H1 (cell line): ENCODE data around the gene RAB11B. TPM values are rescaled to one million over a fixed set of nuclear protein-coding genes. Genes with fewer than 3 reads are reported as not detected.
A peak's percentile ranks its signal among the peaks of the same experiment; 100 is the strongest.

Experiments
- CTCF ChIA-PET: fragments of 300-600 bp; sonication (Branson Sonifier 250); formaldehyde crosslinking; loops from one replicate; lab custom pipeline; 2021; ENCODE audit not compliant: partially characterized antibody; lab: Charles Lee
- POLR2A ChIA-PET: fragments of 300-600 bp; sonication (Branson Sonifier 250); formaldehyde crosslinking; loops from one replicate; lab custom pipeline; 2021; ENCODE audit warnings: inconsistent platforms; ENCODE audit not compliant: partially characterized antibody; lab: Charles Lee
- DNase-seq, 2 experiments: peaks; one replicate each; pipeline versions ENCODE4 v3.0.0 to v3.0.0-alpha.2; 2010 to 2022; ENCODE audit warnings: low spot score in 2 of 2, low read depth in 1 of 2, mixed read lengths in 1 of 2
- FAIRE-seq: peaks from 2 replicates; lab custom pipeline; 2011; peaks lifted over from hg19 to GRCh38; lab: Jason Lieb, UNC
- H2AFZ ChIP-seq: 2 replicates; pipeline ENCODE4 v1.8.1; 2012; ENCODE audit warnings: low read length, inconsistent platforms
- H2AK5ac ChIP-seq: 2 replicates; pipeline ENCODE4 v1.6.1; 2013; ENCODE audit warnings: low read depth, low read length
- H2BK120ac ChIP-seq: replicated peaks from 2 replicates; pipeline ENCODE3; 2013; ENCODE audit warnings: low read depth, low read length, inconsistent platforms
- H2BK12ac ChIP-seq: 2 replicates; pipeline ENCODE4 v1.6.1; 2013; ENCODE audit warnings: low read depth, low read length
- H2BK15ac ChIP-seq: 2 replicates; pipeline ENCODE4 v1.6.1; 2013; ENCODE audit warnings: low read length
- H2BK20ac ChIP-seq: 2 replicates; pipeline ENCODE4 v1.6.1; 2013; ENCODE audit warnings: low read length
- H2BK5ac ChIP-seq: 2 replicates; pipeline ENCODE4 v1.6.1; 2013; ENCODE audit warnings: low read depth, low read length
- H3K14ac ChIP-seq: 2 replicates; pipeline ENCODE4 v1.6.1; 2013; ENCODE audit warnings: inconsistent platforms; ENCODE audit not compliant: insufficient read length
- H3K18ac ChIP-seq: 2 replicates; pipeline ENCODE4 v1.6.1; 2013; ENCODE audit warnings: low read length; ENCODE audit errors: extremely low read depth
- H3K23ac ChIP-seq: 2 replicates; pipeline ENCODE4 v1.6.1; 2013; ENCODE audit warnings: inconsistent platforms; ENCODE audit not compliant: insufficient read length
- H3K23me2 ChIP-seq: 2 replicates; pipeline ENCODE4 v1.6.1; 2013; ENCODE audit warnings: low read depth, low read length
- H3K27ac ChIP-seq: 2 replicates; pipeline ENCODE4 v1.6.1; 2011; ENCODE audit warnings: low read depth, low read length, inconsistent platforms
- H3K27me3 ChIP-seq, 4 experiments: replicated peaks in 1 of 4; 1 replicate in 1 of 4; 2 replicates in 3 of 4; pipeline versions ENCODE4 v1.6.1 to v1.8.1; 2011 to 2013; ENCODE audit warnings: low read length in 3 of 4, mild to moderate bottlenecking in 3 of 4, inconsistent platforms in 2 of 4, mixed read lengths in 2 of 4, moderate library complexity in 1 of 4; ENCODE audit not compliant: control insufficient read depth in 3 of 4, insufficient read depth in 3 of 4; ENCODE audit errors: extremely low read depth in 1 of 4
- H3K36me3 ChIP-seq, 4 experiments: 2 replicates each; pipeline versions ENCODE4 v1.6.1 to v1.8.1; 2011 to 2013; ENCODE audit warnings: mild to moderate bottlenecking in 4 of 4, low read length in 3 of 4, moderate library complexity in 2 of 4, control low read depth in 1 of 4, inconsistent platforms in 1 of 4; ENCODE audit not compliant: insufficient read depth in 4 of 4, control insufficient read depth in 2 of 4
- H3K4ac ChIP-seq: replicated peaks from 2 replicates; pipeline ENCODE3; 2013; ENCODE audit warnings: low read length, low read depth, mixed read lengths, inconsistent platforms; ENCODE audit not compliant: insufficient read length
- H3K4me1 ChIP-seq, 4 experiments: replicated peaks in 1 of 4; 1 replicate in 1 of 4; 2 replicates in 3 of 4; pipeline versions ENCODE4 v1.6.1 to v1.8.1; 2011 to 2013; ENCODE audit warnings: low read length in 3 of 4, inconsistent platforms in 2 of 4, mixed read lengths in 1 of 4; ENCODE audit not compliant: insufficient read depth in 4 of 4, control insufficient read depth in 3 of 4
- H3K4me2 ChIP-seq, 2 experiments: 2 replicates each; pipeline versions ENCODE4 v1.6.1 to v1.8.1; 2011 to 2013; ENCODE audit warnings: low read depth in 2 of 2, low read length in 2 of 2, control low read depth in 1 of 2, inconsistent platforms in 1 of 2, mild to moderate bottlenecking in 1 of 2; ENCODE audit not compliant: insufficient read depth in 1 of 2
- H3K4me3 ChIP-seq, 4 experiments: fragments of 200-600, 300-600 bp in 1 of 4; sonication (generic), shearing (Covaris generic), sonication (Bioruptor Twin) in 1 of 4; 2 replicates each; pipeline versions ENCODE4 v1.5.1 to v1.8.1; 2011 to 2016; ENCODE audit warnings: low read length in 4 of 4, low read depth in 3 of 4, control low read depth in 2 of 4, inconsistent platforms in 2 of 4, mild to moderate bottlenecking in 2 of 4, mixed read lengths in 1 of 4, moderate library complexity in 1 of 4; ENCODE audit not compliant: insufficient read depth in 2 of 4; ENCODE audit errors: extremely low read depth in 1 of 4
- H3K56ac ChIP-seq: replicated peaks from 2 replicates; pipeline ENCODE3; 2013; ENCODE audit warnings: low read depth, mild to moderate bottlenecking, mixed read lengths, low read length, inconsistent platforms; ENCODE audit not compliant: insufficient read length
- H3K79me1 ChIP-seq: 2 replicates; pipeline ENCODE4 v1.6.1; 2013; ENCODE audit warnings: low read depth, low read length, control low read depth
- H3K79me2 ChIP-seq, 2 experiments: 2 replicates each; pipeline versions ENCODE4 v1.6.1 to v1.8.1; 2012 to 2013; ENCODE audit warnings: low read length in 2 of 2, mild to moderate bottlenecking in 2 of 2, inconsistent platforms in 1 of 2; ENCODE audit not compliant: insufficient read depth in 2 of 2, control insufficient read depth in 1 of 2
- H3K9ac ChIP-seq, 4 experiments: replicated peaks in 1 of 4; 1 replicate in 1 of 4; 2 replicates in 3 of 4; pipeline versions ENCODE4 v1.6.1 to v1.8.1; 2011 to 2013; ENCODE audit warnings: low read depth in 3 of 4, low read length in 3 of 4, control low read depth in 2 of 4, mild to moderate bottlenecking in 2 of 4, moderate library complexity in 2 of 4, inconsistent platforms in 1 of 4; ENCODE audit errors: extremely low read depth in 1 of 4
- H3K9me3 ChIP-seq, 2 experiments: 2 replicates each; pipeline versions ENCODE4 v1.6.1 to v1.8.1; 2012 to 2013; ENCODE audit warnings: mild to moderate bottlenecking in 2 of 2, moderate library complexity in 2 of 2, control low read depth in 1 of 2, inconsistent platforms in 1 of 2, low read depth in 1 of 2, low read length in 1 of 2, mixed read lengths in 1 of 2; ENCODE audit not compliant: insufficient read depth in 2 of 2
- H4K20me1 ChIP-seq, 2 experiments: replicated peaks in 1 of 2; 2 replicates each; pipeline versions ENCODE3 to v1.8.1; 2011 to 2013; ENCODE audit warnings: inconsistent platforms in 2 of 2, low read length in 2 of 2, mild to moderate bottlenecking in 1 of 2; ENCODE audit not compliant: insufficient read depth in 2 of 2, control insufficient read depth in 1 of 2
- H4K5ac ChIP-seq: 2 replicates; pipeline ENCODE4 v1.6.1; 2013; ENCODE audit warnings: low read length, low read depth, mixed read lengths, inconsistent platforms; ENCODE audit not compliant: insufficient read length
- H4K8ac ChIP-seq: 2 replicates; pipeline ENCODE4 v1.8.0; 2013; ENCODE audit warnings: mild to moderate bottlenecking, moderate library complexity, low read length, inconsistent platforms; ENCODE audit not compliant: insufficient read depth; ENCODE audit errors: extremely low read depth
- H4K91ac ChIP-seq: replicated peaks from 2 replicates; pipeline ENCODE3; 2013; ENCODE audit warnings: low read length, mixed read lengths, inconsistent platforms; ENCODE audit not compliant: insufficient read length
- RAD21 ChIP-seq, 2 experiments: IDR thresholded peaks in 1 of 2; conservative IDR thresholded peaks in 1 of 2; 2 replicates each; pipeline ENCODE4 v1.6.1; 2011; ENCODE audit warnings: low read depth in 2 of 2, low read length in 2 of 2, improper control_type of control experiment in 1 of 2, inconsistent platforms in 1 of 2, mild to moderate bottlenecking in 1 of 2, moderate library complexity in 1 of 2
- WGBS, 2 experiments: shearing (Covaris generic) in 1 of 2; methylation state at CpG; one replicate each; pipeline versions ENCODE4 v1.1.6 to v1.1.7; 2013 to 2015; ENCODE audit warnings: low lambda C conversion rate in 2 of 2, mixed read lengths in 2 of 2, inconsistent platforms in 1 of 2, low coverage in 1 of 2, missing lambda C conversion rate in 1 of 2; ENCODE audit not compliant: insufficient replicate concordance in 2 of 2, insufficient coverage in 1 of 2, insufficient read length in 1 of 2; ENCODE audit errors: extremely low coverage in 1 of 2, missing lambda C conversion rate in 1 of 2; 5-methylcytosine and 5-hydroxymethylcytosine counted together
- polyA plus RNA-seq, 7 experiments: library from polyadenylated mRNA; depleted of rRNA in 3 of 7; stranded (reverse) in 5 of 7; unstranded in 2 of 7; fragments of >200 nt in 5 of 7; fragments of 200-250 nt in 2 of 7; gene quantifications; 1 replicate in 5 of 7; 2 replicates in 1 of 7; 4 replicates in 1 of 7; pipeline versions ENCODE4 v1.2.1 to v1.2.3, GENCODE V29; 2011 to 2013; ENCODE audit warnings: missing spikeins in 2 of 7, mixed read lengths in 2 of 7
- total RNA-seq: library from RNA; stranded (reverse); fragmentation: NEBNext Ultra II Directional; extraction: Animal tissue kit (Norgen Biotek cat#: 25700); gene quantifications from 2 replicates; pipeline ENCODE4 v1.2.1, GENCODE V29; 2021
- TF ChIP-seq, protein P1 (sequence below): IDR thresholded peaks from 2 replicates; pipeline ENCODE4 v1.6.1; 2011; ENCODE audit warnings: low read length, improper control_type of control experiment

Gene RAB11B
- total and polyA plus RNA-seq, 2 of the 8 experiments (the other 6 are each of a cell fraction or from before 2014, with no cell fraction given) = 50.2 to 85.8 TPM

DNA sequence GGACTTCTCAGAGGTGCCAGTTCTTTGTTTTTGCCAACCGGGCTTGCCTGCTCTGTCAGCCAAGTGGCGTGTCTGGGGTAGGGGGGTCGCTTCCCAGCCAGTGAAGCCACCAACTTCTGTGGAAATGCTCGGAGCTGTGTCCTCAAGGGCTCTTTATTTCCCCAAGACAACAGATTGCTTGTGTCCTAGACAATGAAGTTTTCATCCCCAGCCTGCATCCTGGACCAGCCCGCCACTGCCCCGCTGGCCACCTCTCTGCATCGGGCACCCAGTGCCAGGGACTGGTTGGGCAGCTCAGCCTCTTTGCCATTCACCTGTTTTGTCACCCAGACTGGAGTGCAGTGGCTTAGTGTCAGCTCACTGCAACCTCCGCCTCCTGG lies 3.7 kb downstream of the RAB11B start:
- FAIRE-seq (no peak), DNase-seq (no peak)
- no peak overlapping the region for H3K18ac ChIP-seq
- no peak overlapping the region for H2BK12ac ChIP-seq
- peaks cover 9 to 30% of the 10 kb centered on the region in 2 experiments for H4K20me1 ChIP-seq
- H3K4ac ChIP-seq = no peak overlapping the region
- CTCF ChIA-PET = interaction anchor here (0.7 to 5.5 kb wide), 10 partner anchors 10 to 112 kb away, joined by 3 to 47 read pairs (median 4); no protein-coding TSS in a partner anchor
- POLR2A ChIA-PET = interaction anchor here (0.7 to 5.6 kb wide), 2 partner anchors 27 to 47 kb away, joined by 3 to 71 read pairs; partner anchors contain the start of gene ANGPTL4
- peaks cover 7 to 76% of the 10 kb centered on the region in 2 experiments for H3K79me2 ChIP-seq
- H2AFZ ChIP-seq = no peak overlapping the region
- H2BK120ac ChIP-seq = no peak overlapping the region
- H4K5ac ChIP-seq = no peak overlapping the region
- H3K79me1 ChIP-seq = peaks cover 33% of the 10 kb centered on the region
- H3K9ac ChIP-seq = no peak overlapping the region
- H3K36me3 ChIP-seq = no peaks in the 10 kb centered on the region; a peak in 2 of 8 replicates
- no peaks in the 10 kb centered on the region for H3K9me3 ChIP-seq
- no peak overlapping the region for H2BK20ac ChIP-seq
- TF ChIP-seq, protein P1, sequence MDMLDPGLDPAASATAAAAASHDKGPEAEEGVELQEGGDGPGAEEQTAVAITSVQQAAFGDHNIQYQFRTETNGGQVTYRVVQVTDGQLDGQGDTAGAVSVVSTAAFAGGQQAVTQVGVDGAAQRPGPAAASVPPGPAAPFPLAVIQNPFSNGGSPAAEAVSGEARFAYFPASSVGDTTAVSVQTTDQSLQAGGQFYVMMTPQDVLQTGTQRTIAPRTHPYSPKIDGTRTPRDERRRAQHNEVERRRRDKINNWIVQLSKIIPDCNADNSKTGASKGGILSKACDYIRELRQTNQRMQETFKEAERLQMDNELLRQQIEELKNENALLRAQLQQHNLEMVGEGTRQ = no peak
- no peak for TF ChIP-seq RAD21 (IDR thresholded peaks at IDR 0.05 in 1 of 2, conservative IDR thresholded peaks at IDR 0.05 in 1 of 2; ENCODE audit: low read depth in 2 of 2, low read length in 2 of 2)
- no peak overlapping the region for H2BK5ac ChIP-seq
- H3K56ac ChIP-seq = no peak overlapping the region
- 92% methylated on average over 8 of the region's 8 CpGs; no CpG with 5 or more reads in 1 of the 2 experiments for WGBS, 2 experiments
- H3K23ac ChIP-seq = no peak overlapping the region
- no peak overlapping the region for H4K91ac ChIP-seq
- no peak overlapping the region for H3K4me3 ChIP-seq
- H2AK5ac ChIP-seq = no peak overlapping the region
- no peaks in the 10 kb centered on the region for H3K27me3 ChIP-seq
- no peak overlapping the region for H3K14ac ChIP-seq
- no peaks in the 10 kb centered on the region for H3K23me2 ChIP-seq
- peak overlapping the region; percentile 11; the same call in 1 of the 2 replicates for H4K8ac ChIP-seq
- no peak overlapping the region for H3K4me2 ChIP-seq
- H3K27ac ChIP-seq = no peak overlapping the region
- peaks cover 0 to 10% (median 4%) of the 10 kb centered on the region in 4 experiments; a peak in 6 of 7 replicates for H3K4me1 ChIP-seq
- H2BK15ac ChIP-seq = no peak overlapping the region
